HG02678 (cell line): ENCODE data around the gene ATXN1.
A peak's percentile ranks its signal among the peaks of the same experiment; 100 is the strongest.

Experiments used
- ATAC-seq: cut with Tn5 transposase; IDR thresholded peaks from one replicate; pipeline ENCODE4 v1.9.1; 2021; ENCODE audit warnings: mild to moderate bottlenecking, moderate library complexity; ENCODE audit not compliant: unreplicated experiment

Gene ATXN1

GRCh38 chr6:16331384-16332174 is 429.7 kb downstream of the ATXN1 start:
- ATAC-seq: peak; percentile 41

- no peak for ATAC-seq
Measured at GRCh38 chr6:16329233-16329632, 432.0 kb downstream of the ATXN1 start.

- no peak for ATAC-seq
Measured at GRCh38 chr6:16327777-16328325, 433.4 kb downstream of the ATXN1 start.

- ATAC-seq: no peak
Measured at GRCh38 chr6:16326971-16327776, 434.1 kb downstream of the ATXN1 start.

GRCh38 chr6:16326531-16326930 is 434.7 kb downstream of the ATXN1 start:
- ATAC-seq: no peak

- no peak for ATAC-seq
Measured at GRCh38 chr6:16324606-16325225, 436.5 kb downstream of the ATXN1 start.

- ATAC-seq: no peak
Measured at GRCh38 chr6:16324184-16324583, 437.1 kb downstream of the ATXN1 start.

GRCh38 chr6:16322666-16323312 is 438.5 kb downstream of the ATXN1 start:
- ATAC-seq: peak; percentile 90

- no peak for ATAC-seq
Measured at GRCh38 chr6:16321826-16322225, 439.4 kb downstream of the ATXN1 start.

GRCh38 chr6:16321341-16321710 is 439.9 kb downstream of the ATXN1 start:
- no peak for ATAC-seq

GRCh38 chr6:16320533-16321340 is 440.5 kb downstream of the ATXN1 start:
- ATAC-seq: no peak

GRCh38 chr6:16319813-16320532 is 441.3 kb downstream of the ATXN1 start:
- peak; percentile 51 for ATAC-seq

GRCh38 chr6:16318953-16319720 is 442.1 kb downstream of the ATXN1 start:
- ATAC-seq: no peak

- no peak for ATAC-seq
Measured at GRCh38 chr6:16318538-16318937, 442.7 kb downstream of the ATXN1 start.

GRCh38 chr6:16316741-16317251 is 444.5 kb downstream of the ATXN1 start:
- no peak for ATAC-seq

GRCh38 chr6:16314296-16314695 is 447.0 kb downstream of the ATXN1 start:
- no peak for ATAC-seq

GRCh38 chr6:16313732-16314131 is 447.5 kb downstream of the ATXN1 start:
- no peak for ATAC-seq

GRCh38 chr6:16311763-16312162 is 449.5 kb downstream of the ATXN1 start:
- ATAC-seq: no peak
